ENCODE data around the gene ABCA10. TPM values are rescaled to one million over a fixed set of nuclear protein-coding genes. Genes with fewer than 3 reads are reported as not detected.

ABCA10 gene
- total RNA-seq, 1 donor from 2014 or later: 0.82 TPM

- Mint-ChIP-seq H3K4me1 (no peaks in the 10 kb centered on the region), H3K36me3 (ENCODE audit: low read depth) (peaks cover 2% of the 10 kb centered on the region), H3K4me3 (no peak overlapping the region), H3K27ac (ENCODE audit: unreplicated experiment) (no peak overlapping the region), H3K27me3 (ENCODE audit: low read depth) (no peaks in the 10 kb centered on the region), H3K9me3 (peaks cover 11% of the 10 kb centered on the region)
- TF ChIP-seq CTCF (conservative IDR thresholded peaks at IDR 0.05): no peak
- no peak for DNase-seq (ENCODE audit: low read depth, low spot score)
These were observed 94.5 kb downstream of the ABCA10 start for GRCh38 chr17:69134112-69134511.

- TF ChIP-seq CTCF (conservative IDR thresholded peaks at IDR 0.05): no peak
- H3K27ac Mint-ChIP-seq (ENCODE audit: unreplicated experiment): no peak overlapping the region
- H3K4me1 Mint-ChIP-seq: no peaks in the 10 kb centered on the region
- no peaks in the 10 kb centered on the region for H3K27me3 Mint-ChIP-seq (ENCODE audit: low read depth)
- DNase-seq (ENCODE audit: low read depth, low spot score): no peak
- peaks cover 8% of the 10 kb centered on the region for H3K9me3 Mint-ChIP-seq
- peaks cover 2% of the 10 kb centered on the region for H3K36me3 Mint-ChIP-seq (ENCODE audit: low read depth)
- no peak overlapping the region for H3K4me3 Mint-ChIP-seq
These were observed 97.9 kb downstream of the ABCA10 start for GRCh38 chr17:69130627-69131296.

- Mint-ChIP-seq H3K4me1 (peaks cover 3% of the 10 kb centered on the region), H3K27me3 (ENCODE audit: low read depth) (no peaks in the 10 kb centered on the region), H3K27ac (ENCODE audit: unreplicated experiment) (no peak overlapping the region), H3K9me3 (no peaks in the 10 kb centered on the region), H3K4me3 (no peak overlapping the region), H3K36me3 (ENCODE audit: low read depth) (no peaks in the 10 kb centered on the region)
- TF ChIP-seq CTCF (conservative IDR thresholded peaks at IDR 0.05): no peak
- DNase-seq (ENCODE audit: low read depth, low spot score): no peak
These were observed 105.0 kb downstream of the ABCA10 start for GRCh38 chr17:69123626-69124025.

GRCh38 chr17:69122065-69122464 lies 106.6 kb downstream of the ABCA10 start:
- no peak for TF ChIP-seq CTCF (conservative IDR thresholded peaks at IDR 0.05)
- no peaks in the 10 kb centered on the region for H3K27me3 Mint-ChIP-seq (ENCODE audit: low read depth)
- no peaks in the 10 kb centered on the region for H3K36me3 Mint-ChIP-seq (ENCODE audit: low read depth)
- no peaks in the 10 kb centered on the region for H3K9me3 Mint-ChIP-seq
- H3K4me3 Mint-ChIP-seq: no peak overlapping the region
- H3K4me1 Mint-ChIP-seq: peaks cover 3% of the 10 kb centered on the region
- DNase-seq (ENCODE audit: low read depth, low spot score): no peak
- H3K27ac Mint-ChIP-seq (ENCODE audit: unreplicated experiment): no peak overlapping the region

GRCh38 chr17:69117855-69118784 lies 110.5 kb downstream of the ABCA10 start:
- H3K4me3 Mint-ChIP-seq: no peak overlapping the region

More at GRCh38 chr17:69117855-69118784, 110.5 kb downstream of the ABCA10 start:
- Mint-ChIP-seq H3K9me3 (no peaks in the 10 kb centered on the region), H3K27me3 (ENCODE audit: low read depth) (no peaks in the 10 kb centered on the region), H3K4me1 (no peaks in the 10 kb centered on the region), H3K27ac (ENCODE audit: unreplicated experiment) (no peak overlapping the region), H3K36me3 (ENCODE audit: low read depth) (no peaks in the 10 kb centered on the region)
- no peak for DNase-seq (ENCODE audit: low read depth, low spot score)
- no peak for TF ChIP-seq CTCF (conservative IDR thresholded peaks at IDR 0.05)
